ENCODE data around the gene SYCE1.

DNA sequence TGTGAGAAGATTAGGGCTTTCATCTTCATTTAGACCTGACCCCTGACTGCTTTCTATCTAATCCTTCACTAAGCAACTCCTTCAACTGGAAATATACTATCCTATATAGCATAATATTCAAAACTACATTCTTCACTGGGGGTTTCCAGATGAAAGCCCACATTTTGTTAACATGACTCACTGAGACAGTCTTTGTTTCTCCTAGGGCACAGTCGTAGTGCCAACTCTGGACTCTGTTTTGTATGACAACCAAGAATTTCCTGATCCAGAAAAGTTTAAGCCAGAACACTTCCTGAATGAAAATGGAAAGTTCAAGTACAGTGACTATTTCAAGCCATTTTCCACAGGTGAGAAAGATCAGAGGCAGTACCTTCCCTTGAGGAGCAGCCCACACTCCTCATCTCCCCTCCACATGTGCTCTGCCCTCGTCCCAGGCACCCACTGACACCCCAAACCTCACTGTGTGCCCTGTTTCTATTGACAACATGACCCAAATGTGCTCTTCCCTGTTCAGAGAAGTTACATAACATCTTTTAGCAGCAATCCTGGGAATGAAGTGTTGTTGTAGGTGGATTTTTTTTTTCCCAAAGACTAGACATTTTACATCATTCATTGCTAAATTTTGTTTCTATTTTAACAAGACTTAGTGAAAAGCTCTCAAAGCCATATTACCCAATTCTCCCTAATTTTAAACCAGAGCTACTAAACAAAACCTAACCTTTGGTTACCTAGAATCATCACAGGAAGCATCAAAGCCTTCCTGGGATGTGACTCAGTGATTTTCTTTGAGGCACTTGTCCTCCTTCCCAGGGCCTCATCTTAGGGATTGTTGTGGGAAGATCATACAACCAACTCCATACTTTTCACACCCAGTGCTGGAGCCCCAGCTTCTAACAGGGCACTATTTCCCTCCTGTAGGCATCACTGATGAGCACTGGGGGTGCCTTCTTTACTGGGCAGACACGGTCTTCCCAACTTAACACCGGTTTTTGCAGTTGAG lies 27.5 kb downstream of the SYCE1 start:
- no peak for TF ChIP-seq POLR2A (IDR thresholded peaks at IDR 0.05)
- TF ChIP-seq, protein P1, sequence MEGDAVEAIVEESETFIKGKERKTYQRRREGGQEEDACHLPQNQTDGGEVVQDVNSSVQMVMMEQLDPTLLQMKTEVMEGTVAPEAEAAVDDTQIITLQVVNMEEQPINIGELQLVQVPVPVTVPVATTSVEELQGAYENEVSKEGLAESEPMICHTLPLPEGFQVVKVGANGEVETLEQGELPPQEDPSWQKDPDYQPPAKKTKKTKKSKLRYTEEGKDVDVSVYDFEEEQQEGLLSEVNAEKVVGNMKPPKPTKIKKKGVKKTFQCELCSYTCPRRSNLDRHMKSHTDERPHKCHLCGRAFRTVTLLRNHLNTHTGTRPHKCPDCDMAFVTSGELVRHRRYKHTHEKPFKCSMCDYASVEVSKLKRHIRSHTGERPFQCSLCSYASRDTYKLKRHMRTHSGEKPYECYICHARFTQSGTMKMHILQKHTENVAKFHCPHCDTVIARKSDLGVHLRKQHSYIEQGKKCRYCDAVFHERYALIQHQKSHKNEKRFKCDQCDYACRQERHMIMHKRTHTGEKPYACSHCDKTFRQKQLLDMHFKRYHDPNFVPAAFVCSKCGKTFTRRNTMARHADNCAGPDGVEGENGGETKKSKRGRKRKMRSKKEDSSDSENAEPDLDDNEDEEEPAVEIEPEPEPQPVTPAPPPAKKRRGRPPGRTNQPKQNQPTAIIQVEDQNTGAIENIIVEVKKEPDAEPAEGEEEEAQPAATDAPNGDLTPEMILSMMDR (IDR thresholded peaks at IDR 0.05): no peak

Data from adrenal gland (tissue), 5 donors.